Brain microvascular endothelial cell (primary cell): Measurements from ENCODE around the gene RNF38.
"Not testable (repeated sequence)": the region's sequence is repeated elsewhere in the genome, so short reads cannot be mapped to it uniquely, and the experiment has no call there.

Experiments
- DNase-seq: peaks from one replicate; pipeline ENCODE4 v3.0.0-alpha.2; 2020
- H3K27ac ChIP-seq: fragments of 250-450 bp; sonication (Bioruptor Pico); 2 replicates; pipeline ENCODE4 v1.5.1; 2020; ENCODE audit warnings: mild to moderate bottlenecking, moderate library complexity
- H3K27me3 ChIP-seq: fragments of 250-450 bp; sonication (Bioruptor Pico); replicated peaks from 2 replicates; pipeline ENCODE4 v1.5.1; 2020; ENCODE audit warnings: mild to moderate bottlenecking
- H3K36me3 ChIP-seq: fragments of 250-450 bp; sonication (Bioruptor Pico); replicated peaks from 2 replicates; pipeline ENCODE4 v1.5.1; 2020; ENCODE audit warnings: mild to moderate bottlenecking
- H3K4me3 ChIP-seq: 2 replicates; pipeline ENCODE4 v1.5.1; 2011; ENCODE audit warnings: low read depth, mild to moderate bottlenecking, control low read depth, low read length, moderate library complexity
- CTCF ChIP-seq: IDR thresholded peaks from 2 replicates; pipeline ENCODE4 v1.5.1; 2011; ENCODE audit warnings: low read depth, mild to moderate bottlenecking, moderate library complexity, low read length, control low read depth, inconsistent platforms; ENCODE audit errors: missing control alignments
- in situ Hi-C: cut with HindIII; loops from 2 replicates; pipeline ENCODE4 v1.10.0; 2017; ENCODE audit warnings: low sequenced_read_pairs, low pct_ligation_motif_present

Gene RNF38

DNA sequence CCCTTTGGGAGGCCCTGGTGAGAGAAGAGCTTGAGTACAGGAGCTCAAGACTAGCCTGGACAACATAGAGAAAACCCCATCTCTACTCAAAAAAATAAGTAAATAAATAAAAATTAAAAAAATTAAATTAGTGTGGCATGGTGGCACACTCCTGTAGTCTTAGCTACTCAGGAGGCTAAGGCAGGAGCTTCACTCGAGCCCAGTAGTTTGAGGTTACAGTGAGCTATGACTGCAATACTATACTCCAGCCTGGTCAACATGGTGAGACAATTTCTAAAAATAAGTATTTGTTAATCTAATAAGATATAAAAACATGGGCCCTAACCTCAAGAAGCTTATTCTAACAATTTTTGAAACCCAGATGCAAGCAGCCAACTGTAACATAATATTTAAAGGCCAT, 7.6 kb downstream of the RNF38 start:
- in situ Hi-C loops = no loop called here
- Histone ChIP-seq H3K27ac (no peak overlapping the region), H3K36me3 (peaks cover 4% of the 10 kb centered on the region), H3K27me3 (no peaks in the 10 kb centered on the region), H3K4me3 (no peak overlapping the region)
- no peak for TF ChIP-seq CTCF
- DNase-seq = peak; percentile 6

- Histone ChIP-seq H3K4me3 (no peak overlapping the region), H3K27me3 (no peaks in the 10 kb centered on the region), H3K36me3 (peaks cover 2% of the 10 kb centered on the region), H3K27ac (no peak overlapping the region)
- in situ Hi-C loops = no loop called here
- DNase-seq = no peak
- TF ChIP-seq CTCF = no peak
Measured at GRCh38 chr9:36389590-36389989, 10.5 kb downstream of the RNF38 start.

GRCh38 chr9:36386396-36386965, 13.6 kb downstream of the RNF38 start:
- H3K36me3 ChIP-seq, H3K27me3 ChIP-seq, in situ Hi-C loops, H3K27ac ChIP-seq, H3K4me3 ChIP-seq: not testable (repeated sequence)
- peak; percentile 15 for DNase-seq

DNA sequence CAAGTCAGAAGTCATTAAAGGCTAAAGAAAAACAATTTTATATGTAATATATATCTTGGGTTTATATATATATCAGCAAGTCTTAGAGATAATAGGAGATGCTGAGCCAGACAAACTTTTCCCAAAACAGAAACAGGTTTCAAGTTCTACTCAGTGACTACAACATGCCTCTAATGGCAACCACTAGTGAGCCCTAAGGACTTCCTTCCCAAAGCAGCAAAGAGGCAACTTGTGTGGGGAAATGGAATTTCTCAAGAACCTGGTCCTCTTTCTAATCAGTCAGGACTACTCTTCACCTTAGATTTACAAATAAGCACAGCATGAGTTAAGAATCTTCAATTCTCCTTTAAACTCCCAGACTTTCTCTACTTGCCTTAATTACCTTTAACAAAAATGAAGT, 17.6 kb downstream of the RNF38 start:
- DNase-seq = no peak
- H3K4me3 ChIP-seq = no peak overlapping the region
- no peak overlapping the region for H3K27ac ChIP-seq
- TF ChIP-seq CTCF = no peak
- H3K27me3 ChIP-seq = no peaks in the 10 kb centered on the region
- in situ Hi-C loops = no loop called here
- H3K36me3 ChIP-seq = no peaks in the 10 kb centered on the region

DNA sequence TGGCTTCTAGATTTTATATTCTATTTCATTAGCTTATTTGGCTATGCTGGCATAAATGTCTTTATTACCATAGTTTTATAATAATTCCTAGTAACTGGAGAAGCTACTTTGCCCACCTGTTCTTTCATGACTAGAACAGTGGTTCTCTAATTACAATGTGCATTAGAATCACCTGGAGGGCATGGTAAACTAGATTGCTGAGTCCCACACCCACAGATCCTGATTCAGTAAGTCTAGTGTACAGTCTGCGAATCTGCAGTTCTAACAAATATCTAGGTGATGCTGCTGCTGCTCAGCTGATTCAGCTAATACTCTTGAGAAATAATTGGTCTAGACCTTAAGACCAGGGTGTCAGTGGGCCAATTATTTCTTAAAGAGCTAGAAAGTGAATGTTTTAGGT, 35.5 kb downstream of the RNF38 start:
- H3K4me3 ChIP-seq = no peak overlapping the region
- no peaks in the 10 kb centered on the region for H3K27me3 ChIP-seq
- peaks cover 11% of the 10 kb centered on the region for H3K36me3 ChIP-seq
- DNase-seq = no peak
- H3K27ac ChIP-seq = no peak overlapping the region
- TF ChIP-seq CTCF = no peak
- in situ Hi-C loops = no loop called here

DNA sequence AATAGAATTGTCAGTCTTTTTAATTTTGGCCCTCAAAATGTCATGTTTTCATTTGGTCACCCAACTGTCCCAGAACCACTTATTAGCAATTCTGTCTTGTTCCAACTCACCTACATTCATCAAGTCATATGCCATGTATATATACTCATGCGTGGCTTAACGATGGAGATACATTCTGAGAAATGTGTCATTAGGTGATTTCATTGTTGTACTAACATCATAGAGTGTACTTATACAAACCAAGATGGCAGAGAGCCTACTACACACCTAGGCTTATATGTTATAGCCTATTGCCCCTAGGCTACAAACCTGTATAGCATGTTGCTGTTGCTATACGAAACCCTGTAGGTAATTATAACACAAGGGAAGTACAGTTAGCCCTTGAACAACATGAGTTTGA, 36.6 kb downstream of the RNF38 start:
- in situ Hi-C loops = no loop called here
- TF ChIP-seq CTCF = no peak

More for the DNA sequence above, 36.6 kb downstream of the RNF38 start:
- Histone ChIP-seq H3K36me3 (peaks cover 2% of the 10 kb centered on the region), H3K4me3 (no peak overlapping the region), H3K27ac (no peak overlapping the region), H3K27me3 (no peaks in the 10 kb centered on the region)
- DNase-seq = no peak
